Colonic mucosa (tissue), 4 donors: ENCODE data around the gene PAPPA. TPM values are rescaled to one million over a fixed set of nuclear protein-coding genes. Genes with fewer than 3 reads are reported as not detected.

ENCODE experiments used
- DNase-seq: peaks from one replicate; pipeline ENCODE4 v3.0.0-alpha.2; 2020
- H3K27ac ChIP-seq: fragments of 200-600 bp; one replicate; pipeline ENCODE4 v1.8.0; 2021
- H3K27me3 ChIP-seq: fragments of 200-600 bp; one replicate; pipeline ENCODE4 v1.8.0; 2021
- H3K36me3 ChIP-seq: fragments of 200-600 bp; one replicate; pipeline ENCODE4 v1.8.0; 2021
- H3K4me1 ChIP-seq: fragments of 200-600 bp; one replicate; pipeline ENCODE4 v1.8.0; 2021; ENCODE audit warnings: mild to moderate bottlenecking
- H3K4me3 ChIP-seq: fragments of 200-600 bp; one replicate; pipeline ENCODE4 v1.8.0; 2021
- H3K9ac ChIP-seq, 2 donors: one replicate each; pipeline ENCODE4 v1.7.0; 2013; ENCODE audit warnings: control low read depth in 2 of 2, low read depth in 2 of 2, low read length in 2 of 2
- H3K9me3 ChIP-seq: fragments of 200-600 bp; one replicate; pipeline ENCODE4 v1.8.0; 2021
- CTCF ChIP-seq: fragments of 200-600 bp; IDR thresholded peaks from one replicate; pipeline ENCODE4 v1.8.0; 2022; ENCODE audit warnings: antibody characterized with exemption, mild to moderate bottlenecking
- intact Hi-C: fragments of 100-400 bp; cut with DNase I; formaldehyde crosslinking; loops from one replicate; pipeline ENCODE4 v1.14.1; 2022
- total RNA-seq, 2 donors: library from RNA; stranded (reverse); fragmentation: NEBNext Ultra II Directional in 1 of 2; extraction: Animal tissue kit (Norgen Biotek cat#: 25700) in 1 of 2; gene quantifications; one replicate each; pipeline ENCODE4 v1.2.1, GENCODE V29; 2021
- donor health status: healthy.
- donor health status: DM: no; HTN: no; CAD: no.
- donor health status: DM: no; HTN: no; CAD: no.

Gene PAPPA
- total RNA-seq, 2 donors from 2014 or later, result 0.99 to 1.2 TPM

- H3K27ac ChIP-seq, result no peak overlapping the region
- no peaks in the 10 kb centered on the region for H3K36me3 ChIP-seq
- no peak overlapping the region for H3K4me3 ChIP-seq
- no peak for DNase-seq
- no peak overlapping the region for H3K9ac ChIP-seq
- H3K9me3 ChIP-seq, result no peaks in the 10 kb centered on the region
- TF ChIP-seq CTCF, result no peak
- intact Hi-C loops, result loop anchor here (10.0 kb wide), 1 partner anchor 322 kb away; no protein-coding TSS in a partner anchor
- H3K4me1 ChIP-seq, result no peaks in the 10 kb centered on the region
- H3K27me3 ChIP-seq, result peaks cover under 1% of the 10 kb centered on the region
Observed at GRCh38 chr9:116162241-116162781, 8.7 kb downstream of the PAPPA start.

DNA sequence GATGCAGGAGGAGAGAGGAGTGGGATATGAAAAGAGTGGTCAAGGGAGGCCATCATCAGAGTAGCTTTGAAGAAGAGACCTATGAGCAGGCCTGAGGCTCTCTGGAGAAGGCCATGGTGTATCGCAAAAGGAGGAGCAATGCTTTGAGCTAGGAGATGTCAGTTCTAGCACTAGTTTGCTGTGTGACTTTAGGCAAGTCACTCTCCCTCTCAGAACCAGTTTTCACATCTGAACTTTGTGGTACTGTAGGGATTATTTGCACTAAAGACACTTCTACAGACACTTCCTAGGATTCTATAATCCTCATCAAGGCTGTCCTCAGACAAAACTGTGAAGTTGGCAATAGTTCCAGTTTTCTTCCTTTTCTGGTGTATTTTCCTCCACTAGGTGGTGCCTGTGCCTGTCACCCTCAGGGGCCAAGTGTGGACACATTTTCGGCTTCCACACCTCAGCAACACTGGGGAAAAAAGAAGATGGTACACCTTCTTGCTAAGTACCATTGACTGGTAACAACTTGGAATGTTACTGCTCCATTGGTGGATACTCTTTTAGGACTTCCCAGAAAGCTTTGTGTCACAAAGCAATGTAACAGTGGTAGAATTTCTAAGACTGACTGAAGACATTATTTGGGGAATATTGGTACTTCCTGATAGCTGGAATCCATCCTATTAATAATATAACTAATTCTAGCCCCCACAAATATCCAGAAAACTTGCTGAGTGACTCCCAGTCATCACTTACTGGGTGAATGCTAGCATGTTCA is 9.9 kb downstream of the PAPPA start:
- no peak for DNase-seq
- Histone ChIP-seq H3K9ac (no peak overlapping the region), H3K4me3 (no peak overlapping the region), H3K27me3 (no peaks in the 10 kb centered on the region), H3K36me3 (no peaks in the 10 kb centered on the region), H3K4me1 (no peaks in the 10 kb centered on the region), H3K27ac (no peak overlapping the region), H3K9me3 (no peaks in the 10 kb centered on the region)
- peak; percentile 23 for TF ChIP-seq CTCF
- intact Hi-C loops, result loop anchor here (10.0 kb wide), 1 partner anchor 321 kb away; no protein-coding TSS in a partner anchor

GRCh38 chr9:116165912-116166311 is 12.3 kb downstream of the PAPPA start:
- H3K27ac ChIP-seq, result no peak overlapping the region
- no peak overlapping the region for H3K9ac ChIP-seq
- DNase-seq, result no peak
- H3K9me3 ChIP-seq, result no peaks in the 10 kb centered on the region
- H3K4me3 ChIP-seq, result no peak overlapping the region
- no peaks in the 10 kb centered on the region for H3K36me3 ChIP-seq
- intact Hi-C loops, result loop anchor here (10.0 kb wide), 1 partner anchor 319 kb away; no protein-coding TSS in a partner anchor
- H3K27me3 ChIP-seq, result no peaks in the 10 kb centered on the region
- H3K4me1 ChIP-seq, result no peaks in the 10 kb centered on the region
- no peak for TF ChIP-seq CTCF

DNA sequence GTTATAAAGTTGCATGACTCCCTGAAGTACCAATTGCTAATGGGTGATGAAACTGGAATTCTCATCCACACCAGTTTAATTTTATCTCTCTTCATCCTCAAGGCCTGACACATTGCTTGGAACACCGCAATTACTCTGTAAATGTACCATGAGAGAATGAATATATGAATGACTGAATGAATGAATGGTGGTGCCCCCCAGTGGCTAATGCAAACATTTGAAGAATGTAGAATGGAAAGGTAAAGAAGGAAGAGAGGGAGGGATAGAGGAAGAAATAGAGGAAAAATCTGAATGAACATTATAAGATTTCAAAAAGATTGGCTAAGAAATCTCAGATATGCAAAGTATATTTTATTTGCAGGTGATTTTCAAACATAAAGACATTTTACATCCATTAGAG is 13.1 kb downstream of the PAPPA start:
- no peak for TF ChIP-seq CTCF
- DNase-seq, result no peak
- Histone ChIP-seq H3K4me3 (no peak overlapping the region), H3K4me1 (no peaks in the 10 kb centered on the region), H3K9me3 (no peaks in the 10 kb centered on the region), H3K27ac (no peak overlapping the region), H3K9ac (no peak overlapping the region), H3K27me3 (no peaks in the 10 kb centered on the region), H3K36me3 (no peaks in the 10 kb centered on the region)
- intact Hi-C loops, result loop anchor here (10.0 kb wide), 1 partner anchor 318 kb away; no protein-coding TSS in a partner anchor

DNA sequence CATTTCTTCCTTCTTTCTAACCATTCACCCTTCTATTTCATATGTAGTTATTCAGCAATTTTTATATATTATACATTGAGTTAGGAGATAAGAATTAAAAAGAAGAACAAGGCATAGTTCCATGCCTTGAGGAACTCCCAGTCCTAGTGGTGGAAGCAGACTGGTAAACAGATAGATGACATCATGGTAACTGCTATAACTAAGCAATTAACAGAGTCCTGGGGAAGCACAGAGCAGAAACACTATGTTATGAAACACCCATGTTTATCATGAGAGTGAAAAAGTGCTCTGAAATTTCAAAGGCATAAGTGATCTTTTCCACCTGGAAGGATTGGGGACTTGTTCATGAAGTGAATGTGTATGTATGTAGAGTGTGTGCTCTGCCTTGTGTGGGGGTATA is 14.6 kb downstream of the PAPPA start:
- Histone ChIP-seq H3K4me3 (no peak overlapping the region), H3K27ac (no peak overlapping the region), H3K9me3 (no peaks in the 10 kb centered on the region), H3K36me3 (no peaks in the 10 kb centered on the region), H3K27me3 (no peaks in the 10 kb centered on the region), H3K4me1 (no peaks in the 10 kb centered on the region), H3K9ac (no peak overlapping the region)
- TF ChIP-seq CTCF, result no peak
- no peak for DNase-seq
- intact Hi-C loops, result loop anchor here (10.0 kb wide), 1 partner anchor 317 kb away; no protein-coding TSS in a partner anchor
